Activated T-helper 17 cell treated with anti-CD3 and anti-CD28 coated beads, Interleukin-2, amount 50 U/mL, for 72 hours (primary cell): ENCODE measurements around the gene GPANK1. TPM values are rescaled to one million over a fixed set of nuclear protein-coding genes. Genes with fewer than 3 reads are reported as not detected.
A peak's percentile ranks its signal among the peaks of the same experiment; 100 is the strongest.

Experiments used
- ATAC-seq: fragments of 150-1000 bp; cut with Tn5 transposase; replicated peaks from 2 replicates; pipeline ENCODE4 v1.10.0; 2021; ENCODE audit warnings: mild to moderate bottlenecking, moderate library complexity
- H3K27ac Mint-ChIP-seq: one replicate; pipeline ENCODE4 v1.8.0; 2022; ENCODE audit warnings: mixed read lengths
- H3K27me3 Mint-ChIP-seq: one replicate; pipeline ENCODE4 v1.8.0; 2022; ENCODE audit warnings: mixed read lengths
- H3K36me3 Mint-ChIP-seq: one replicate; pipeline ENCODE4 v1.8.0; 2022; ENCODE audit warnings: low read depth, mild to moderate bottlenecking, mixed read lengths
- H3K4me1 Mint-ChIP-seq: one replicate; pipeline ENCODE4 v1.8.0; 2022; ENCODE audit warnings: mixed read lengths
- H3K4me3 Mint-ChIP-seq: one replicate; pipeline ENCODE4 v1.8.0; 2022; ENCODE audit warnings: mild to moderate bottlenecking, mixed read lengths
- H3K9me3 Mint-ChIP-seq: one replicate; pipeline ENCODE4 v1.8.0; 2022; ENCODE audit warnings: mixed read lengths
- total RNA-seq, 2 donors: library from RNA; stranded (reverse); gene quantifications; one replicate each; pipeline ENCODE4 v1.2.3, GENCODE V29; 2022

Gene GPANK1
- total RNA-seq, 2 donors from 2014 or later = 30.1 to 39.0 TPM

- no peak for ATAC-seq
- H3K36me3 Mint-ChIP-seq = peaks cover 100% of the 10 kb centered on the region
- no peaks in the 10 kb centered on the region for H3K27me3 Mint-ChIP-seq
- H3K4me3 Mint-ChIP-seq = no peak overlapping the region
- H3K9me3 Mint-ChIP-seq = no peaks in the 10 kb centered on the region
- H3K4me1 Mint-ChIP-seq = peaks cover 9% of the 10 kb centered on the region
- H3K27ac Mint-ChIP-seq = peak overlapping the region; percentile 30
These were observed 34.4 kb downstream of the GPANK1 start for GRCh38 chr6:31630177-31630934.

GRCh38 chr6:31629014-31629413, 35.8 kb downstream of the GPANK1 start:
- Mint-ChIP-seq H3K4me1 (peaks cover 7% of the 10 kb centered on the region), H3K36me3 (peaks cover 100% of the 10 kb centered on the region), H3K27me3 (no peaks in the 10 kb centered on the region), H3K9me3 (no peaks in the 10 kb centered on the region), H3K27ac (peak overlapping the region; percentile 73), H3K4me3 (no peak overlapping the region)
- no peak for ATAC-seq

GRCh38 chr6:31627690-31628287, 37.0 kb downstream of the GPANK1 start:
- Mint-ChIP-seq H3K9me3 (no peaks in the 10 kb centered on the region), H3K4me3 (no peak overlapping the region), H3K27me3 (no peaks in the 10 kb centered on the region), H3K36me3 (peaks cover 100% of the 10 kb centered on the region), H3K4me1 (peaks cover 10% of the 10 kb centered on the region), H3K27ac (peak overlapping the region; percentile 73)
- ATAC-seq = no peak

DNA sequence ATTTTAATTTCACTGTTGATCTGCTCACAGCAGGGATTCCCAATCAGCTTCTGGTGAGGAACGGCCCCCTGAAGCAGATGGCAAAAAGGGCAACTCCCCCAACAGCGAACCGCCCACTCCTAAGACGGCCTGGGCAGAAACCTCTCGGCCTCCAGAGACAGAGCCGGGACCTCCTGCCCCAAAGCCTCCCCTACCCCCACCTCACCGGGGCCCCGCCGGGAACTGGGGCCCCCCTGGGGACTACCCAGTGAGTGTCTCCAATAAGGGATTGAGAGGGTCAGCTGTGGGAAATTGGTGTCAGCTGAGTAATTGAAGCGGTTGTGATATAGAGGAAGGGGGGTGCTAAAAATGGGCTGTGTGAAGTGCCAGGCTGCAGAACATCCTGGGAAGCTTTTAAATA, 37.8 kb downstream of the GPANK1 start:
- Mint-ChIP-seq H3K36me3 (peaks cover 100% of the 10 kb centered on the region), H3K9me3 (no peaks in the 10 kb centered on the region), H3K27me3 (no peaks in the 10 kb centered on the region), H3K4me1 (peaks cover 18% of the 10 kb centered on the region), H3K27ac (peak overlapping the region; percentile 73), H3K4me3 (no peak overlapping the region)
- ATAC-seq = no peak

- H3K36me3 Mint-ChIP-seq = peaks cover 93% of the 10 kb centered on the region
- peaks cover 27% of the 10 kb centered on the region for H3K4me1 Mint-ChIP-seq
- H3K27ac Mint-ChIP-seq = peak overlapping the region; percentile 22
- ATAC-seq = no peak
- H3K4me3 Mint-ChIP-seq = no peak overlapping the region
- no peaks in the 10 kb centered on the region for H3K27me3 Mint-ChIP-seq
- H3K9me3 Mint-ChIP-seq = no peaks in the 10 kb centered on the region
These were observed 40.7 kb downstream of the GPANK1 start for GRCh38 chr6:31624070-31624469.

GRCh38 chr6:31622684-31623091, 42.1 kb downstream of the GPANK1 start:
- peak overlapping the region; percentile 96 for H3K27ac Mint-ChIP-seq
- H3K27me3 Mint-ChIP-seq = no peaks in the 10 kb centered on the region
- H3K4me1 Mint-ChIP-seq = peaks cover 27% of the 10 kb centered on the region

DNA sequence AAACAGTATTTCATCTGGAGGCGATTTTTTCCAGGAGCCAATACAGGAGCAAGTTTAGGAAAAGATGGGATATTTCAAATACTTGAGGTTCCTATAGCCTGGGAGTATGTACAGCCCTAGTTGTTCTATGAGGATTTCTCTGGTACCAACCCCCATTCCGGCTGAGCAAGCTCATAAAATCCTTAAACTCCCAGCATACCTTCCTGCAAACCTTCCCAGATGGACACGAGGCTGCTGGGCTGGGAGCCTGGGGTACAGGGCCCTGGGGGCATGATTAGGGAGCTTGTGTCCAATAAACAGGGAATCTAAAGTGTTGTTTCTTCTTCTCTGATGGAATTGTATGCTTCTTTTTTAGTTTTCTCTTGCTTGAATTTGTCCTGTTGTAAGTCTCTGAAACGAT, 42.8 kb downstream of the GPANK1 start:
- H3K4me1 Mint-ChIP-seq = peaks cover 27% of the 10 kb centered on the region
- H3K4me3 Mint-ChIP-seq = peak overlapping the region; percentile 82
- H3K9me3 Mint-ChIP-seq = no peaks in the 10 kb centered on the region
- H3K36me3 Mint-ChIP-seq = peaks cover 73% of the 10 kb centered on the region
- no peak for ATAC-seq
- no peaks in the 10 kb centered on the region for H3K27me3 Mint-ChIP-seq
- H3K27ac Mint-ChIP-seq = peak overlapping the region; percentile 96

More at GRCh38 chr6:31622684-31623091, 42.1 kb downstream of the GPANK1 start:
- Mint-ChIP-seq H3K4me3 (peak overlapping the region; percentile 82), H3K36me3 (peaks cover 80% of the 10 kb centered on the region), H3K9me3 (no peaks in the 10 kb centered on the region)
- no peak for ATAC-seq

GRCh38 chr6:31621320-31621939, 43.4 kb downstream of the GPANK1 start:
- peaks cover 30% of the 10 kb centered on the region for H3K4me1 Mint-ChIP-seq
- no peaks in the 10 kb centered on the region for H3K27me3 Mint-ChIP-seq
- peak overlapping the region; percentile 96 for H3K27ac Mint-ChIP-seq
- ATAC-seq = no peak
- H3K9me3 Mint-ChIP-seq = no peaks in the 10 kb centered on the region
- H3K4me3 Mint-ChIP-seq = peak overlapping the region; percentile 82
- peaks cover 67% of the 10 kb centered on the region for H3K36me3 Mint-ChIP-seq

- Mint-ChIP-seq H3K27me3 (no peaks in the 10 kb centered on the region), H3K4me1 (peaks cover 32% of the 10 kb centered on the region), H3K36me3 (peaks cover 60% of the 10 kb centered on the region), H3K9me3 (no peaks in the 10 kb centered on the region), H3K4me3 (peak within 1 kb of the TSS; percentile 82), H3K27ac (peak within 1 kb of the TSS; percentile 96)
- ATAC-seq = peak; percentile 37
These were observed 44.0 kb downstream of the GPANK1 start, which contains the start of gene PRRC2A for GRCh38 chr6:31620586-31621319. Gene PRRC2A (plus strand): TSS chr6:31620715. CDS start chr6:31622790, 2,075 bp downstream.

DNA sequence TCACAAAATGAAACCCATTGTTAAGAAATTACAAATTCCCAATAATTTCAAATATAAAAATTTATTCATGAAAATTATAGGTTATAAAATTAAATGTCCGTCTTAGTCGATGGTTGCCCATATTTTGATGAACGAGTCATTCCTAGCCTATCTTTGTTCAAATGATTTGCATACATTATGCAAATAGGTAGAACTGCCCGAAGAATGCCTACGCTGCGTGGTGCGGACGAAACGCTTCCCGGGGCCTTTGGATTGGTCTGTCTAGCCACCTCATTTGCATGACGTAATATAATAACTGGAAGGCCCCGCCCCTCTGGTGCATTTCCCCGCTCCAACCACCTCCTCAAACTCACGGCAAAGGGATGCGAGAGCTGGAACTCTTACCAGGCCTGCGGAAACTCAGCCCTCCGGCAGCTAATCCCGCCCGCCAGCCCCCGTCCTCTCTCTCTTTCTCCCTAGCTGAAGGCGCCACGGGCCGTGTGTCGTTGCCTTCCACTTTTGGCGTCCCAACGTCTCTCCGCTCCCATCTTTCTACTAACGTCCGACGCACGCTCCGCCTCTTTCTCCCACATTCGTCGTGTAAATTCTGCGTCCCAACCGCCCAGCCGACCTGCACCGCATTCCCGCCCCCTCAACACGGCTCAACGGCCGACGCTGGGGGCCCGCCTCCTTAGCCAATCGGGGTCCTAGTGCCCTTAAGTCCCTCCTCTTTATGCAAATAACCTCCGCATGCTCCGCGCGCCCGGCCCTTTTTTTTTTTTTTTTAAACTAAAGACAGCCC, 44.8 kb downstream of the GPANK1 start:
- H3K4me1 Mint-ChIP-seq = peaks cover 32% of the 10 kb centered on the region
- ATAC-seq = peak; percentile 86
- peaks cover 53% of the 10 kb centered on the region for H3K36me3 Mint-ChIP-seq
- no peaks in the 10 kb centered on the region for H3K9me3 Mint-ChIP-seq
- H3K27me3 Mint-ChIP-seq = no peaks in the 10 kb centered on the region
- peak overlapping the region; percentile 96 for H3K27ac Mint-ChIP-seq
- peak overlapping the region; percentile 82 for H3K4me3 Mint-ChIP-seq

DNA sequence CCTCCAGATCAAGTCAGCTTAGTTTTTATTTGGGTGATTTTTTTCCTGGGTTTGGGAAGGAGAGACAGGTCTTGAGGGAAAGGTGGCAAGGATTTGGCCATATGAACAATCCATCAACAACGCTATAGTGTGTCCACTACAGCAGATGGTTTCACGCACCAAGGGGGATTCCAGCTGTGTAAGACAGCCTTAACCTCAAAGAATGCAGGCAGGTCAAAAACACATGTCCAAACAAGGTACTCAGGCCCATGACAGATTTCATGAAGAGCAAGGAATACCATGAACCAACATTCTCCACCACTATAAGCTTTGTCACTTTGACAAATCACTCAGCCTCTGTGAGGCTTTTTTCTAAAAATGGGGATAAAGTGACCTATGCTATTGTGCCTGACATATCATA, 47.8 kb downstream of the GPANK1 start:
- no peaks in the 10 kb centered on the region for H3K9me3 Mint-ChIP-seq
- peaks cover 20% of the 10 kb centered on the region for H3K4me1 Mint-ChIP-seq
- no peaks in the 10 kb centered on the region for H3K27me3 Mint-ChIP-seq
- ATAC-seq = no peak
- peak overlapping the region; percentile 56 for H3K4me3 Mint-ChIP-seq
- peak overlapping the region; percentile 67 for H3K27ac Mint-ChIP-seq
- H3K36me3 Mint-ChIP-seq = peaks cover 23% of the 10 kb centered on the region

GRCh38 chr6:31615748-31616147, 49.0 kb downstream of the GPANK1 start:
- Mint-ChIP-seq H3K27ac (peak overlapping the region; percentile 67), H3K27me3 (no peaks in the 10 kb centered on the region), H3K4me1 (peaks cover 15% of the 10 kb centered on the region), H3K36me3 (peaks cover 10% of the 10 kb centered on the region), H3K9me3 (no peaks in the 10 kb centered on the region), H3K4me3 (peak overlapping the region; percentile 56)
- no peak for ATAC-seq

- peak within 1 kb of the TSS; percentile 67 for H3K27ac Mint-ChIP-seq
- H3K4me3 Mint-ChIP-seq = peak within 1 kb of the TSS; percentile 56
- no peaks in the 10 kb centered on the region for H3K27me3 Mint-ChIP-seq
- no peaks in the 10 kb centered on the region for H3K9me3 Mint-ChIP-seq
- peaks cover 5% of the 10 kb centered on the region for H3K36me3 Mint-ChIP-seq
- no peak for ATAC-seq
- peaks cover 15% of the 10 kb centered on the region for H3K4me1 Mint-ChIP-seq
These were observed 49.9 kb downstream of the GPANK1 start, which contains the start of gene AIF1 for GRCh38 chr6:31614684-31615578. Gene AIF1 (plus strand): TSS chr6:31615234. CDS start chr6:31615330, 96 bp downstream.
